Mesenchymal stem cell (in vitro differentiated cells and primary cell): ENCODE measurements around the gene C16orf96.

Source experiments
- DNase-seq: peaks from one replicate; pipeline ENCODE4 v3.0.0-alpha.2; 2013
- H2AFZ ChIP-seq: one replicate; pipeline ENCODE4 v1.6.1; 2013; ENCODE audit warnings: low read depth, mild to moderate bottlenecking, control low read depth, inconsistent platforms, low read length, moderate library complexity
- H2AK5ac ChIP-seq: 2 replicates; pipeline ENCODE4 v1.6.1; 2013; ENCODE audit warnings: low read length, moderate library complexity, mild to moderate bottlenecking, inconsistent platforms; ENCODE audit not compliant: severe bottlenecking
- H2BK120ac ChIP-seq: one replicate; pipeline ENCODE4 v1.6.1; 2013; ENCODE audit warnings: low read depth, mild to moderate bottlenecking, inconsistent platforms, low read length, moderate library complexity
- H2BK12ac ChIP-seq, 2 experiments: one replicate each; pipeline ENCODE4 v1.6.1; 2013; ENCODE audit warnings: inconsistent platforms in 2 of 2, low read length in 2 of 2, mild to moderate bottlenecking in 2 of 2, moderate library complexity in 2 of 2, control low read depth in 1 of 2
- H2BK15ac ChIP-seq: one replicate; pipeline ENCODE4 v1.6.1; 2013; ENCODE audit warnings: mild to moderate bottlenecking, low read depth, inconsistent platforms; ENCODE audit not compliant: poor library complexity, severe bottlenecking
- H2BK5ac ChIP-seq: 2 replicates; pipeline ENCODE4 v1.6.1; 2013; ENCODE audit warnings: low read depth, mild to moderate bottlenecking, low read length, control low read depth, inconsistent platforms; ENCODE audit not compliant: poor library complexity, severe bottlenecking
- H3K14ac ChIP-seq, 2 experiments: one replicate each; pipeline ENCODE4 v1.6.1; 2013; ENCODE audit warnings: inconsistent platforms in 2 of 2, low read length in 2 of 2, control low read depth in 1 of 2, mild to moderate bottlenecking in 1 of 2, moderate library complexity in 1 of 2
- H3K18ac ChIP-seq, 2 experiments: one replicate each; pipeline ENCODE4 v1.6.1; 2013; ENCODE audit warnings: inconsistent platforms in 2 of 2, low read length in 2 of 2, control low read depth in 1 of 2, low read depth in 1 of 2, mild to moderate bottlenecking in 1 of 2
- H3K23ac ChIP-seq, 2 experiments: one replicate each; pipeline ENCODE4 v1.6.1; 2013; ENCODE audit warnings: inconsistent platforms in 2 of 2, low read length in 2 of 2, mild to moderate bottlenecking in 2 of 2, moderate library complexity in 2 of 2, control low read depth in 1 of 2
- H3K27ac ChIP-seq: 2 replicates; pipeline ENCODE4 v1.5.1; 2013; ENCODE audit warnings: mild to moderate bottlenecking, moderate library complexity, low read length, control low read depth, inconsistent platforms; ENCODE audit not compliant: poor library complexity, severe bottlenecking
- H3K27me3 ChIP-seq, 2 experiments: 2 replicates each; pipeline versions ENCODE4 v1.6.1 to v1.7.0; 2013; ENCODE audit warnings: low read length in 2 of 2, mild to moderate bottlenecking in 2 of 2, moderate library complexity in 2 of 2, control low read depth in 1 of 2, inconsistent platforms in 1 of 2; ENCODE audit not compliant: control insufficient read depth in 1 of 2, insufficient read depth in 1 of 2
- H3K36me3 ChIP-seq, 2 experiments: 2 replicates each; pipeline versions ENCODE4 v1.6.1 to v1.7.0; 2013; ENCODE audit warnings: low read length in 2 of 2, control low read depth in 1 of 2, inconsistent platforms in 1 of 2, low read depth in 1 of 2, mild to moderate bottlenecking in 1 of 2; ENCODE audit not compliant: insufficient read depth in 2 of 2, control insufficient read depth in 1 of 2
- H3K4ac ChIP-seq, 2 experiments: one replicate each; pipeline ENCODE4 v1.6.1; 2013; ENCODE audit warnings: inconsistent platforms in 2 of 2, low read length in 2 of 2, mild to moderate bottlenecking in 2 of 2, moderate library complexity in 2 of 2, control low read depth in 1 of 2, low read depth in 1 of 2
- H3K4me1 ChIP-seq: 2 replicates; pipeline ENCODE4 v1.6.1; 2013; ENCODE audit warnings: low read depth, low read length, control low read depth; ENCODE audit not compliant: control insufficient read depth, insufficient read depth
- H3K4me2 ChIP-seq: 2 replicates; pipeline ENCODE4 v1.6.1; 2013; ENCODE audit warnings: low read length, mild to moderate bottlenecking, inconsistent platforms; ENCODE audit not compliant: poor library complexity, severe bottlenecking
- H3K4me3 ChIP-seq, 2 experiments: 2 replicates each; pipeline versions ENCODE4 v1.5.1 to v1.7.0; 2013; ENCODE audit warnings: low read length in 2 of 2, mild to moderate bottlenecking in 2 of 2, control low read depth in 1 of 2, low read depth in 1 of 2; ENCODE audit not compliant: insufficient read depth in 1 of 2
- H3K79me1 ChIP-seq: replicated peaks from 2 replicates; pipeline ENCODE4 v1.6.1; 2013; ENCODE audit warnings: mild to moderate bottlenecking, control low read depth, low read length, inconsistent platforms; ENCODE audit not compliant: poor library complexity, severe bottlenecking
- H3K9ac ChIP-seq: 2 replicates; pipeline ENCODE4 v1.7.0; 2013; ENCODE audit warnings: mild to moderate bottlenecking, low read length, moderate library complexity
- H3K9me3 ChIP-seq: 2 replicates; pipeline ENCODE4 v1.7.0; 2013; ENCODE audit warnings: mild to moderate bottlenecking, low read length; ENCODE audit not compliant: control insufficient read depth
- H4K8ac ChIP-seq: one replicate; pipeline ENCODE4 v1.6.1; 2013; ENCODE audit warnings: inconsistent platforms, mild to moderate bottlenecking, low read length, moderate library complexity
- H4K91ac ChIP-seq: one replicate; pipeline ENCODE4 v1.6.1; 2013; ENCODE audit warnings: mild to moderate bottlenecking, low read length, inconsistent platforms
- WGBS: methylation state at CpG from one replicate; pipeline ENCODE4 v1.1.7; 2013; ENCODE audit warnings: mixed read lengths; 5-methylcytosine and 5-hydroxymethylcytosine counted together

Gene C16orf96

DNA sequence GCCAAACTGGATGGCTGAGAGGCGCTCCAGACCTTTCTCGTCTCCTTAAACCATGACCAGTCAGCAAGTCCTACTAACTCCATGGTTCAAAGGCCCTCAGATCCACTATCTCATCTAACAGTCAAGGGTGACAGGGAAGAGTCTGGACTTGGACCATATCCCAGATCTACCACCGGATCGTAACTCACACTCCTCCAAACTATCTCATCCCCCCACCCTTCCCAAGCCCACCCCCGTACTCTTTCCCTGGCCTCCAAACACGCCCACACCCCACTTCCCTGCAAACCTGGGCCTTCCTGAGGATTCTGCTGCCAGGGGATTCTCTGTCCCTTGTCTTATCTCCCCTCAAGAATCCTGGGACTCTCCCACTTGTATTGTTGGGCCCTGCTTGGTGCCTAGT, 22.6 kb upstream of the C16orf96 start:
- no peak overlapping the region for H3K18ac ChIP-seq
- H4K8ac ChIP-seq: no peak overlapping the region
- no peak overlapping the region for H2BK12ac ChIP-seq
- DNase-seq: no peak
- H3K23ac ChIP-seq: no peak overlapping the region
- no peak overlapping the region for H2BK15ac ChIP-seq
- no peak overlapping the region for H2BK120ac ChIP-seq
- no peak overlapping the region for H2AK5ac ChIP-seq
- H3K9ac ChIP-seq: no peak overlapping the region
- no peak overlapping the region for H4K91ac ChIP-seq
- no peak overlapping the region for H3K4me2 ChIP-seq
- H2BK5ac ChIP-seq: no peak overlapping the region
- H3K27ac ChIP-seq: no peak overlapping the region
- H3K9me3 ChIP-seq: no peaks in the 10 kb centered on the region
- H2AFZ ChIP-seq: no peak overlapping the region
- no peak overlapping the region for H3K4ac ChIP-seq
- H3K36me3 ChIP-seq: peaks cover 18 to 32% of the 10 kb centered on the region in 2 experiments
- 96% methylated on average over 6 of the region's 6 CpGs for WGBS
- H3K14ac ChIP-seq: no peak overlapping the region
- H3K4me1 ChIP-seq: peaks cover 16% of the 10 kb centered on the region
- H3K4me3 ChIP-seq: peak overlapping the region in 1 of 2 experiments; percentile 14
- no peaks in the 10 kb centered on the region for H3K27me3 ChIP-seq
- H3K79me1 ChIP-seq: peaks cover 38% of the 10 kb centered on the region

DNA sequence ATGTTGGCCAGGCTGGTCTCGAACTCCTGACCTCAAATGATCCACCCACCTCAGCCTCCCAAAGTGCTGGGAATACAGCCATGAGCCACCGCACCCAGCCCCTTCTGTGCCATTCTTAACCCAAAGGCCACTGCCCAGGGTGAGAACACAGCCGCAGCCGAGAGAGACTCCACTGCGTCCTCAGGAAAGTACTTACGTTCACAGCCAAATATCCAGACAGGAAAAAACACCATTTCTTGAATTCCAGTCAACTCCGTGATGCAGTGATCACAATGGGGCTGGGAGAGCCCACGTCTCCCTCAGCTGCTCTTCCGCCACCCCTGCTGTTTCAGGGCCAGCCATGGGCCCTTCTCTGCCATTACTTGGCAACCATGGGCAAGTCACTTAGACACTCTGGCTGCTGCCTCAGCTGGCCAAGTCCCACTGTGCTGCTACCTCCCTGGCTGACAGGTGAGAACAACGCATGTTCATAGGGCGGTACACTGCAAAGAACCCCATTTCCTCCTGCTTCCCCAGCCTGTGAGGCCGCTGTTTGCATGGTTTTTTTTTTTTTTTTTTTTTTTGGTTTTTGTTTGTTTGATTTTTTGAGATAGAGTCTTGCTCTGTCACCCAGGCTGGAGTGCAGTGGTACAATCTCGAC, 21.9 kb upstream of the C16orf96 start:
- 89% methylated on average over 11 of the region's 13 CpGs for WGBS
- no peak overlapping the region for H2BK120ac ChIP-seq

DNA sequence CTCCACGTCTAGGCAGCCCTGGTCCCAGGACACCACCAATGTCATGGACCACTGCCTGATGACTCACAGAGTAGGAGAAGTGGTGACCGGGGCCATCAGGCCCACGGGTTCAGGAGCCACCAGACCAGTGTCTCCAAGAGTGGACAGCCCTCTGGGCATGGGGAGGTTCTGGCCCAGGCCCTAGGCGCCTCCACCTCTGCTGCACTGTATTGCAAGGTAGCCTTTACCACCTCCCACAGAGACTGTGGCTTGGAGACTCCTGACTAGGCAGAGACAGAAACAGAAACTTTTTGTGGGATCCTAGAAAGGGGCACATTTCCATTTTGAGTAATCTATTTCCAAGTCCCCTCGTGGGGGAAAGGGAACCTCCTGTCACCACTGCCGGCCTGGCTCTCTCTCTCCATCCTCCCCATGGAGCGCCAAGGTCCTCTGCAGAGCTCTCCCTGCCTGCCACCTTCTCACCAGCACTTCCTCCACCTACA, 20.5 kb upstream of the C16orf96 start:
- peaks cover 18 to 32% of the 10 kb centered on the region in 2 experiments for H3K36me3 ChIP-seq
- no peaks in the 10 kb centered on the region for H3K9me3 ChIP-seq
- H2BK12ac ChIP-seq: peak overlapping the region in 1 of 2 experiments; percentile 11
- peak overlapping the region; percentile 29 for H4K8ac ChIP-seq
- no peak overlapping the region for H3K23ac ChIP-seq
- H3K14ac ChIP-seq: no peak overlapping the region
- H3K9ac ChIP-seq: no peak overlapping the region
- peaks cover 38% of the 10 kb centered on the region for H3K79me1 ChIP-seq
- no peak overlapping the region for H2BK120ac ChIP-seq
- H2BK5ac ChIP-seq: no peak overlapping the region
- no peak overlapping the region for H4K91ac ChIP-seq
- peaks cover 11% of the 10 kb centered on the region for H3K4me1 ChIP-seq
- peak overlapping the region; percentile 44 for H2AK5ac ChIP-seq
- H3K18ac ChIP-seq: no peak overlapping the region
- DNase-seq: no peak
- H2AFZ ChIP-seq: no peak overlapping the region
- WGBS: 92% methylated on average over 7 of the region's 7 CpGs
- peak overlapping the region; percentile 34 for H2BK15ac ChIP-seq
- H3K4me3 ChIP-seq: no peak overlapping the region
- no peak overlapping the region for H3K27ac ChIP-seq
- no peaks in the 10 kb centered on the region for H3K27me3 ChIP-seq
- no peak overlapping the region for H3K4ac ChIP-seq
- no peak overlapping the region for H3K4me2 ChIP-seq

More for the DNA sequence above, 21.9 kb upstream of the C16orf96 start:
- H2BK15ac ChIP-seq: no peak overlapping the region
- DNase-seq: no peak
- no peak overlapping the region for H3K9ac ChIP-seq
- H3K23ac ChIP-seq: no peak overlapping the region
- peaks cover 15% of the 10 kb centered on the region for H3K4me1 ChIP-seq
- no peak overlapping the region for H4K8ac ChIP-seq
- H3K4me3 ChIP-seq: no peak overlapping the region
- no peaks in the 10 kb centered on the region for H3K27me3 ChIP-seq
- H3K14ac ChIP-seq: no peak overlapping the region
- no peak overlapping the region for H3K4me2 ChIP-seq
- H3K27ac ChIP-seq: no peak overlapping the region
- peaks cover 38% of the 10 kb centered on the region for H3K79me1 ChIP-seq
- H3K9me3 ChIP-seq: no peaks in the 10 kb centered on the region
- H3K18ac ChIP-seq: no peak overlapping the region
- H2BK12ac ChIP-seq: no peak overlapping the region
- peaks cover 18 to 32% of the 10 kb centered on the region in 2 experiments for H3K36me3 ChIP-seq
- H2AFZ ChIP-seq: no peak overlapping the region
- H2BK5ac ChIP-seq: no peak overlapping the region
- no peak overlapping the region for H3K4ac ChIP-seq
- no peak overlapping the region for H4K91ac ChIP-seq
- H2AK5ac ChIP-seq: no peak overlapping the region

DNA sequence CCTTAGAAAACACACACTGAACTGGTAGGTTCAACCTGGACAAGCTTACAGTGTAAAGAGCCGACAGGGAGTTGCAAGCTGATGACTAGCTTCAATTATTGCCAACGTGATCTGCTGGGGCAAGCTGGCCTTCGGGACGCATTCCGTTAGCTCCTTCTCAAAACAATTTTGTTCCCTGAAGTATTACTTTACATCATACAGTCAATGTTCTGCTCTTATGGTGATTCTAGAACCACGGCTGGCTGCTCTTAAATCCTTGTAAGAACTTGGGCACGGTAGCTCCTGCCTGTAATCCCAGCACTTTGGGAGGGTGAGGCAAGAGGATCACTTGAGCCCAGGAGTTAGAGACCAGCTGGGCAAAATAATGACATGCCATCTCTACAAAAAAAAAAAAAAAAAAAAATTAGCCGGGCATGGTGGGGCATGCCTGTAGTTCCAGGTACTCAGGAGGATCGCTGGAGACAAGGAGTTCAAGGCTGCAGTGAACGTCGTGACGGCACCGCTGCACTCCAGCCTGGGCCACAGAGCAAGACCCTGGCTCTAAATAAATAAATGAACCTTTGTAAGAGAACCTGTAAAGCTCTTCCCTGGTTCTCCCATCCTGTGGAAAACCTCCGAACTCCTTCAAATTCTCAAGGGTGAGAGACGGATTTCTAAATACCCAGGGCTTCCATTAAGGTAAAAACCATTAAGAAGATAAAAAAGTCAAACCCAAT, 19.6 kb upstream of the C16orf96 start:
- DNase-seq: no peak

More for the DNA sequence above, 19.6 kb upstream of the C16orf96 start:
- Histone ChIP-seq H3K4me2 (no peak overlapping the region), H4K91ac (no peak overlapping the region), H4K8ac (no peak overlapping the region), H3K4me3 (peak overlapping the region in 1 of 2 experiments; percentile 85), H2AFZ (no peak overlapping the region), H3K27me3 (no peaks in the 10 kb centered on the region), H3K36me3 (peaks cover 17 to 32% of the 10 kb centered on the region in 2 experiments), H2BK120ac (no peak overlapping the region), H3K14ac (no peak overlapping the region), H3K4me1 (peaks cover 11% of the 10 kb centered on the region), H3K18ac (no peak overlapping the region), H3K27ac (no peak overlapping the region), H3K23ac (no peak overlapping the region), H3K9ac (no peak overlapping the region), H2BK12ac (no peak overlapping the region), H3K79me1 (peaks cover 36% of the 10 kb centered on the region), H2AK5ac (peak overlapping the region; percentile 37), H2BK15ac (no peak overlapping the region), H3K4ac (no peak overlapping the region), H3K9me3 (no peaks in the 10 kb centered on the region), H2BK5ac (no peak overlapping the region)
- WGBS: 97% methylated on average over 14 of the region's 15 CpGs
